Measurements from ENCODE around the gene PRLR.

DNA sequence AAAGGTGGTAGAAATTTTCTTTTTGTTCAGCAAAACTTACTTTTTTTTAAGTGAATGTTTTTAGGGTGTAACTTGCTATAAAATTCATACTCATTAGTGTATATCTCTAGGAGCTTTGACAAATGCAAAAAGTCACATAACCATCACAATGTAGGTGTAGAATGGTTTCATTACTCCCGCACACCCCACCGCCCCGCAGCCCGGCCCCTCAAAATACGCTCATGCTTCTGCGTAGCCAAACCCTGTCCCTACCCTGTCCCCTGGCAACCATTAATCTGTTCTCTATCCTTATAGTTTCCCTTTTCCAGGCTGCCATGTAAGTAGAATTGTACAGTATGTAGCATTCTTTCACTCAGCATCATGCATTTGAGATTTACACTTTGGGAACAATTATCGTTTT, 9.2 kb upstream of the PRLR start:
- TF ChIP-seq, protein P1, sequence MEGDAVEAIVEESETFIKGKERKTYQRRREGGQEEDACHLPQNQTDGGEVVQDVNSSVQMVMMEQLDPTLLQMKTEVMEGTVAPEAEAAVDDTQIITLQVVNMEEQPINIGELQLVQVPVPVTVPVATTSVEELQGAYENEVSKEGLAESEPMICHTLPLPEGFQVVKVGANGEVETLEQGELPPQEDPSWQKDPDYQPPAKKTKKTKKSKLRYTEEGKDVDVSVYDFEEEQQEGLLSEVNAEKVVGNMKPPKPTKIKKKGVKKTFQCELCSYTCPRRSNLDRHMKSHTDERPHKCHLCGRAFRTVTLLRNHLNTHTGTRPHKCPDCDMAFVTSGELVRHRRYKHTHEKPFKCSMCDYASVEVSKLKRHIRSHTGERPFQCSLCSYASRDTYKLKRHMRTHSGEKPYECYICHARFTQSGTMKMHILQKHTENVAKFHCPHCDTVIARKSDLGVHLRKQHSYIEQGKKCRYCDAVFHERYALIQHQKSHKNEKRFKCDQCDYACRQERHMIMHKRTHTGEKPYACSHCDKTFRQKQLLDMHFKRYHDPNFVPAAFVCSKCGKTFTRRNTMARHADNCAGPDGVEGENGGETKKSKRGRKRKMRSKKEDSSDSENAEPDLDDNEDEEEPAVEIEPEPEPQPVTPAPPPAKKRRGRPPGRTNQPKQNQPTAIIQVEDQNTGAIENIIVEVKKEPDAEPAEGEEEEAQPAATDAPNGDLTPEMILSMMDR (IDR thresholded peaks at IDR 0.05; ENCODE audit: low read depth, low read length, poor library complexity, severe bottlenecking): no peak
- TF ChIP-seq EZH2phosphoT487 (IDR thresholded peaks at IDR 0.05; ENCODE audit: borderline replicate concordance, low read length): no peak

Data from DOHH2 (cell line).